ENCODE measurements around the gene GPC1. TPM values are rescaled to one million over a fixed set of nuclear protein-coding genes. Genes with fewer than 3 reads are reported as not detected.

The GPC1 gene
- total RNA-seq, 1 donor from 2014 or later = 155 TPM

GRCh38 chr2:240431271-240431660 lies 4.2 kb upstream of the GPC1 start:
- TF ChIP-seq CTCF (IDR thresholded peaks at IDR 0.05; ENCODE audit: partially characterized antibody, unreplicated experiment) = no peak
- H3K4me1 Mint-ChIP-seq (ENCODE audit: low read depth, unreplicated experiment) = peaks cover 8% of the 10 kb centered on the region
- peaks cover 12% of the 10 kb centered on the region for H3K27me3 Mint-ChIP-seq (ENCODE audit: unreplicated experiment)
- H3K9me3 Mint-ChIP-seq (ENCODE audit: unreplicated experiment) = peaks cover 13% of the 10 kb centered on the region
- H3K4me3 Mint-ChIP-seq (ENCODE audit: unreplicated experiment) = no peak overlapping the region
- peaks cover 14% of the 10 kb centered on the region for H3K36me3 Mint-ChIP-seq (ENCODE audit: unreplicated experiment)
- no peak overlapping the region for H3K27ac Mint-ChIP-seq (ENCODE audit: unreplicated experiment)
- DNase-seq = no peak

- Mint-ChIP-seq H3K27me3 (ENCODE audit: unreplicated experiment) (peaks cover 10% of the 10 kb centered on the region), H3K4me1 (ENCODE audit: low read depth, unreplicated experiment) (peaks cover 8% of the 10 kb centered on the region), H3K9me3 (ENCODE audit: unreplicated experiment) (peaks cover 12% of the 10 kb centered on the region), H3K27ac (ENCODE audit: unreplicated experiment) (no peak overlapping the region), H3K36me3 (ENCODE audit: unreplicated experiment) (peaks cover 9% of the 10 kb centered on the region), H3K4me3 (ENCODE audit: unreplicated experiment) (no peak overlapping the region)
- no peak for TF ChIP-seq CTCF (IDR thresholded peaks at IDR 0.05; ENCODE audit: partially characterized antibody, unreplicated experiment)
- no peak for DNase-seq
Measured at GRCh38 chr2:240431661-240432424, 3.6 kb upstream of the GPC1 start.

- peaks cover 8% of the 10 kb centered on the region for H3K4me1 Mint-ChIP-seq (ENCODE audit: low read depth, unreplicated experiment)
- H3K36me3 Mint-ChIP-seq (ENCODE audit: unreplicated experiment) = peaks cover 6% of the 10 kb centered on the region
- H3K27ac Mint-ChIP-seq (ENCODE audit: unreplicated experiment) = no peak overlapping the region
- H3K4me3 Mint-ChIP-seq (ENCODE audit: unreplicated experiment) = no peak overlapping the region
- DNase-seq = no peak
- H3K27me3 Mint-ChIP-seq (ENCODE audit: unreplicated experiment) = peaks cover 9% of the 10 kb centered on the region
- TF ChIP-seq CTCF (IDR thresholded peaks at IDR 0.05; ENCODE audit: partially characterized antibody, unreplicated experiment) = no peak
- H3K9me3 Mint-ChIP-seq (ENCODE audit: unreplicated experiment) = peaks cover 13% of the 10 kb centered on the region
Measured at GRCh38 chr2:240432430-240432819, 3.0 kb upstream of the GPC1 start.

- peak overlapping the region; percentile 48 for H3K27ac Mint-ChIP-seq (ENCODE audit: unreplicated experiment)
- H3K9me3 Mint-ChIP-seq (ENCODE audit: unreplicated experiment) = peaks cover 10% of the 10 kb centered on the region
- peaks cover 6% of the 10 kb centered on the region for H3K36me3 Mint-ChIP-seq (ENCODE audit: unreplicated experiment)
- H3K27me3 Mint-ChIP-seq (ENCODE audit: unreplicated experiment) = peaks cover 9% of the 10 kb centered on the region
- H3K4me1 Mint-ChIP-seq (ENCODE audit: low read depth, unreplicated experiment) = peaks cover 11% of the 10 kb centered on the region
- H3K4me3 Mint-ChIP-seq (ENCODE audit: unreplicated experiment) = peak overlapping the region; percentile 67
- no peak for DNase-seq
- TF ChIP-seq CTCF (IDR thresholded peaks at IDR 0.05; ENCODE audit: partially characterized antibody, unreplicated experiment) = no peak
Measured at GRCh38 chr2:240432820-240433801, 2.4 kb upstream of the GPC1 start.
